LoVo (cell line): ENCODE measurements around the gene SOX21.
"Not testable (repeated sequence)": the region's sequence is repeated elsewhere in the genome, so short reads cannot be mapped to it uniquely, and the experiment has no call there.

Source experiments
- DNase-seq: peaks from one replicate; pipeline ENCODE4 v3.0.0-alpha.2; 2016; ENCODE audit warnings: low spot score

Gene SOX21

GRCh38 chr13:94712287-94712811 lies at the start of gene SOX21:
SOX21 (minus strand) TSS chr13:94712545; CDS start chr13:94712049, 496 bp downstream.
- DNase-seq = no peak

- no peak for DNase-seq
Measured at GRCh38 chr13:94761407-94761806, 49.1 kb upstream of the SOX21 start.

GRCh38 chr13:94759120-94759728 lies 46.9 kb upstream of the SOX21 start:
- no peak for DNase-seq

GRCh38 chr13:94758436-94758960 lies 46.2 kb upstream of the SOX21 start:
- DNase-seq = no peak

- DNase-seq = no peak
Measured at GRCh38 chr13:94753327-94753726, 41.0 kb upstream of the SOX21 start.

- DNase-seq = no peak
Measured at GRCh38 chr13:94749162-94749561, 36.8 kb upstream of the SOX21 start.

GRCh38 chr13:94739235-94739634 lies 26.9 kb upstream of the SOX21 start:
- DNase-seq = no peak

GRCh38 chr13:94731028-94731427 lies 18.7 kb upstream of the SOX21 start:
- no peak for DNase-seq

GRCh38 chr13:94729941-94730340 lies 17.6 kb upstream of the SOX21 start:
- DNase-seq = not testable (repeated sequence)

GRCh38 chr13:94726425-94726824 lies 14.1 kb upstream of the SOX21 start:
- no peak for DNase-seq

GRCh38 chr13:94722609-94723345 lies 10.4 kb upstream of the SOX21 start:
- no peak for DNase-seq

- DNase-seq = not testable (repeated sequence)
Measured at GRCh38 chr13:94718697-94719096, 6.4 kb upstream of the SOX21 start.

GRCh38 chr13:94717916-94718315 lies 5.6 kb upstream of the SOX21 start:
- no peak for DNase-seq

- no peak for DNase-seq
Measured at GRCh38 chr13:94716016-94716415, 3.7 kb upstream of the SOX21 start.

GRCh38 chr13:94713561-94714182 lies 1.3 kb upstream of the SOX21 start:
- DNase-seq = no peak

GRCh38 chr13:94712812-94713560 lies 641 bp upstream of the SOX21 start:
- no peak for DNase-seq

- DNase-seq = no peak
Measured at GRCh38 chr13:94711561-94712286, 621 bp downstream of the SOX21 start.

- no peak for DNase-seq
Measured at GRCh38 chr13:94710881-94711560, 1.3 kb downstream of the SOX21 start.

GRCh38 chr13:94710065-94710781 lies 2.1 kb downstream of the SOX21 start:
- DNase-seq = no peak
